ENCODE measurements around the gene CBX4.

Gene CBX4

DNA sequence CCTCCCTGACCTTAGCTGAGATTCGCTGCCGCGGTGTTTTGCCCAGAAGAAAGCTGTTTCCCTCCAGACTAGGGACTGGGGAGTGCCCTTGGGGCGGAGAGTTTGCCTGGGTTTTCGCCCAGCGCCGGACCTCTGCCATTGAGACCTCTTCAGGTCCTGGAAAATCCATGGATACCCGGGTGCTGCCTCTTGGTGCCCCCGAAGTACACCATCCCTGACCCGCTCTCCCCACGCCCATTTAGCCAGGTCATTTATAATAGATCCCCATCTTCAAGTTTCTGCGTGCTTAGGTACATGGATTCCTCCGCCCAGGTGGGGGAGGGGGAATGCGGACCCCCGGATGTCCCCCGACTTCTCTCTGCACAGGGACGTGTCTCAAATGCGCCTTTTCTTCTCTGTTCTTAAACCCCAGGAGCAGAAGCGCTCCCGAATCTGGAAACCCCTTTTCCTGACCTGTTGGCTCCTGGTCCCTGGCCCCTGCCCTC is 27.3 kb downstream of the CBX4 start:
- no peak for DNase-seq

DNA sequence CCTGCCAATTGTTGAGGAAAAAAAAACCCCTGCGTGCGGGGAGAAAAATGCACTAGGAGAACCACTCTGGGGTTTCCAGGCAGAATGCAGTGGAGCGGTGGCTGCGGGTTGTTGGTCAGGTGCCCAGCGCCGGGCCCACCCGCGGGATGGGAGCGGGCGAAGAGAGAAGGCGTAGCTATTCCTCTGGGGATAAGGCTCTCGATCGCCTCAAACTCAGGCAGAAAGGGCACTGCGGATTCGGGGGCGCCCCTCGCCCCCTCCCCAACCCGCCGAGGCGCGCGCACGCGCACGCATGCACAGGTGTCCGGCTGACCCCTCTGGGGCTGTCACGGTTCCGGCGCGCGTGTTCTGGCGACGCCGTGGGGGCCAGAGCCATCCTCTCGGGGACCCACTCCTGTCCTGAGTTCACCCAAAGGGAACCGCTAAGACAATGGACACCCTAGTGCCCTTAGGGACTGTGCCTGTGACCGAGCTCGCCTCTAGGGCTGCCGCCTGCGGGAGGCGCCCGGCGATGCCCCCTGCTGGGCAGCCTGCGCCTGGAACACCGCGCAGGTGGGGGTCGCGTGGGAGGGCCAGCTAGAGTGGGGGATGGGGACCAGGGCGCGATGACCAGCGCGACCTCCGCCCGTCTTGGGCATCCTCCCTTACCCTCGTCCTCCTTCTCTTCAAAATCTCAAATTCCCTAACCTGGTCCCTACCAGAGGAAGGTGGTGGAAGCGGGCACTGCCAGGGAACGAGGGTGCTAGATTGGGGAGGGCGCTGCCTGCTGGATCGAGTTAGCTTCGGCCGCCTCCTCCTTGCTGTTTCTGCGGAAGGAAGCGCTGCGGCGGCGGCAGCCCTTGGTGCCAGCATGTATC is 28.0 kb downstream of the CBX4 start:
- peak; percentile 69 for DNase-seq

DNA sequence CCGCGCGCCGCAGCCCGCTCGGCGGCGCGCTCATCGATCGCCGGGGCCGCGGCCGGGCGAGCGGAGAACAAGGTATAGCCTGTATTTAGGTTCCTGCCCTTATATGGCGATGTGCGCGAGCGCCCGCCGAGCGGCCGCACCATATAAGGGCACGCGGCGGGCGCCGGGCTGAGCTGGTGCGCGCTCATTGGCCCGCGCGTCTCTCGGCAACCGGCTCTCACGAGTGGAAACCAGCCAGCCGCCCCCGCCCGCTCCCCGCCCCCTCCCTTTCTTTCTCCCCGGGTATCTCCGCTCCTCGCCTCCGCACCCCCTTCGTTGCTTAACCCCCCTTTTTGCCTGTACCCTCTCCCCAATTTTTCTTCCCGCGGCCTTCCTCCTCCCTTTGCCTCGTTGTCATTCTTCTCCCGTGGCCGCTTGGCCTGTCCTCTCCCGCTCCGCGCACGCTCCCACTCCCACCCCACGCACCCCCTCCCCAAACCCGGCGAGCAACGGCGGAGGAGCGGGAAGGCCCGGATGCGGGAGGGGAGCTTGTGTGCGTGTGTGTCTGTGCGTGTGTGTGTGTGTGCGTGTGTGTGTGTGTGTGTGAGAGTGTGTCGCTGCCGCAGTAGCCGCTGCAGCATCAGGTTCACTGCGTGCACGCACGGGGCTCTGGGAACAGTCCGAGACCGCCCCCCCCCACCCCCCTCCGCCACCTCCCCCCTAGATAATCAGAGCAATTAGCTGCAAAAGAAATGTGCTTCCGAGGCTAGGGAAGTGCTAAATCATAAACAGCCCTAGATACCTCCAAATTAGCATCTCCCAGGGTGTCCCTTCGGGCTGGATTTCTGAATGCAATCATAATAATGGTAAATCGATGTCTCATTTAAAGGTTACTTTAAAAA is 28.9 kb downstream of the CBX4 start:
- DNase-seq = peak; percentile 92

DNA sequence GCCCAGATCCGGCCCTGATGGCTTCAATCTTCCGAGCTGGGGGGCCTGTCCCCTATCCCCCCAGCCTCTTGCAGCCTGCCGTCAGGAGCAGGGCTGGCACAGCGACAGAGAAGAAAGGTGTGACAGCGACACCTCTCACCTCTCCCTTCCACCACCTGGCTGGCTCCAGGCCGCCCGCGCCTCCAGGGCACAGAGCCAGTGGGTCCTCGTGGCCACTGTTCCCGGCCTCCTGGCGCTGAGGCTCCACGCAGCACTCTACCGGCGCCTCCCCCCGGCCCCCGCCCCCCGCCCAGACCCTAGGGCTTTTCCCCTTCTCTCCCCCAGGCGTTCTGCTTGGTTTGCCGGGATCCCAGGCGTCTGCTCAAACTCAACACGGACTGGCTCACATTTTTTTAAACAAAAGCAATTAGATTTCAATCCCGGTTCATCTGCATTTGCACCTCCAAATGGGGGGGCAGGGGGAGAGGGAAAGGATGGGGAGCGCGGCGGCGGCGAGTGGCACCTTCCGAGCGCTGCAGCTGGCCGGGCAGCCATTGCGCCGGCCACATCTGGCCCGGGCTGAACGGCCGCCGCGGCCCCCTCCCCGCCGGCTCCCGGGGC is 29.6 kb downstream of the CBX4 start:
- DNase-seq = peak; percentile 75

DNA sequence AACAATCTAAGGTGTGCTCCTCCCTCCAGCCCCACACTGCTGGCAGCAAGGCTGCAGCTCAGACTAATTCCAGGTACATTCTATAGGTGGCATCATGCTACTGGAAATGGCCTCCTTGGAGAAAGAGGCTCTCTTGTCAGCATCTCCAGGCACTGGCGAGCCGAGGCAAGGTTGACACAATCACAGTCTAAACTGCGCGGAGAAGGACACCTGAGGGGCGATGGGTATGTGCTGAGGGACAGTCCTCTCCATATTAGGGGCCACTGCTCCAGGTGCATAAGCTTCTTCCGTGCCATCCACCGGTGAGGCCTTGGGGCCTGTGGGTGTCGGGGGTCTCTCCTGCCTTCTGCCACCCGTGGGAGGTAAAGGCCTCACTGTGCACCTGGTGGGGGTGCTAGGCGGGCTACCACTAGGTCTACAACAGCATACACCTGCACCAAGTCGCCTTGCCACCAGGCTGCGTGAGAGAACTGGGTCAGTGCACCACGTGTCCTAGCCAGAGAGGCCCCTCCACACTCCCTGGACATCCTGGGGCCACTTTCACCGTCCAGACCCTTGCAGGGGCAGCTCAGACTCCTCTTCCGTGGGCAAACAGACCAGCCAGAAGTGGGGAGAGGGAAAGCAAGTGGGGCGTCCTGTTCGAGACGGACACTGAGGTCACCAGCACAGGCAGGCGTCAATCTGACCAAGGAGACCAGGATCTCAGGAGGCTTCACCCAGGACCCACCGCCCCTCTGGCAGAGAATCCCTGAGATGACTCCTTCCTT is 30.3 kb downstream of the CBX4 start:
- DNase-seq = peak; percentile 42

DNA sequence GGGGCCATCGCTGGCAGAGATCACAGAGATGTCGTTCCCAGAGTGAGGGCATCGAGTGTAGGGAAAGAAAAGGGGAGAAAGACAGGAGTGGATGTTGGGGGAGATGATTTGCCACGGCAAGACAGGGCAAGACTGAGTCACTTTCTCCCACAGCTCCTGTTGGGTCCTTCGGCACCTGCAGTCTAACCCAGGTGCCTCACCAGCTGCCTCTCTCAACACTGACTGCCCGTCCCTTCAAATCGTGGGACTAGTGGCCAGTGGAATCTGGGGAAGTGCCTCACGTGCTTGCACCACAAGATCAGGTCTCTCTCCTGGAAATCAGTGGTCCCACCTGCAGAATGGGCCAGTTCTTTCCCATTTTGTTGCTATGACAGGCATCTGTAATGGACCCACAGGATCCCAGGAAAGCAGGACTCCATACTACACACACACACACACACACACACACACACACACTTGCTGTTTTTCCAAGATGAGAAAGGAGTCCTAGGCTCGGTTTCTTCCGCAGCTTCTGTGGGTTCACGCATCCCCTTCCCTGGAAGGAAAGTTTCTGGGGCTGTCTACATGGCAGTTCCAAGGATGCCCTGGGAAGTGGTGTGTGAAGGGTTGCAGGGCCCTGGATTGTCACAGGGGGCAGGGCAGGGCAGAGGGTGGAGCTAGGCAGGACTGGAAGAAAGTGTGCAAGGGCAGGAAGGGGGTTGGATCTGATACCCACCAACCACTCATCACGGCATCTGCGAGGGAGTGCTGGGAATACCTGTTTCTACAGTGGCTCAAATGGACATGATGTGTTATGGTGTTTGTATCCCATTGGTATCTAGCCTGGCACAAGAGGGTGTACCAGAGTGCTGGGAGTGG is 32.1 kb downstream of the CBX4 start:
- DNase-seq = no peak

DNA sequence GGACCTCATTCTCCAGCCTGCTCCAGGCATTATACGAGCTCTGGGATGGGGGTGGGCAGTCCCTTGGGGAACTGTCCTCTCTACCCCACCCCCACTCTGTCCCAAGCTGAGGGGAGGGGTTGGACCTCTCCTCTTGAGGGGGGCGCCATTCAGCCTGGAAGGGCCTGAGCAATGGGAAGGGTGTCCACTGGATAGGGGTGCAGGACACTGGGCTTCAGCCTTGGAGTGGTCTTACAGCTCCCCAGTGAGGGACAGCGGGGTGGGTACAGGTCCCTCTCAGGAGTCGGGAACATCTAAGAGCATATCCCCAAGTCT is 32.8 kb downstream of the CBX4 start:
- DNase-seq = no peak

DNA sequence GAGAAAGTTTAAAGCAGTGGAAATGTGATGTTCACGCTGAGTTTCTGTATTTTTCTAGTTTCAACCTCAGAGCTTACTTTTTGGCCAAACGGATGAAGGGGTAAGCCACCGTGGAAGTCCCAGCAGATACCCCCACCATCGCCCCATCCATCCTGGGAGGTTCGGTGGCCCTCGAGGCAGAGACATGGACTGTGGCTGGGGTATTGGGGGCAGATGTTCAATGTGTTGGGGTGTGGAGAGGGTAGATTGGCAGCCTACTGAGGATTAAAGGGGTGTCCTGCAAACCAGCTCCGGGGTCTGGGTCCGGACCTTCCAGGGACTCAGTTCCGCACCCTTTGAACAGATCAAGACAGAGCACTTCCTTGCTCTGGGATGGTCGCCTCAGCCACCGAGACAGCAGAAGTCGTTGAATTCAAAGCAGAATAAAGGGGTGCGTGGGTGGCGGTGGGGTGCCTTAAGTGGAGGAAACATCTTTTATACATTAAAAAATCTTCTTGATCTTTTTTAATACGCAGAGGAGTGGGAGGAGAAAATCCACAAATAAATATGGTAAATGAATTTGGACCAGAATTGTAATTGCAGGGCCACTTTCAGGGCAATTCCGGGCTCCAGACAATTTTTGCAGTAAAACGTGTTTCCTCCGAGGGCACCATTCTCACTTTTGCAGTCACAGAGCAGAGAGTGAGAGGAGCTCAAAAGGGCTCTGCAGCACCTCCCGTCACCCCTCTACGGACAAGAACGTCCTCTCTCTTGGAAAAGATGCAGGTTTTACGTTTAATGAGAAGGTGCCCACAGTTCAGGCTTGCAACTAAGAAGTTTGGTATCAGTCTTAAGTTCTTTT is 34.2 kb downstream of the CBX4 start:
- DNase-seq = no peak

DNA sequence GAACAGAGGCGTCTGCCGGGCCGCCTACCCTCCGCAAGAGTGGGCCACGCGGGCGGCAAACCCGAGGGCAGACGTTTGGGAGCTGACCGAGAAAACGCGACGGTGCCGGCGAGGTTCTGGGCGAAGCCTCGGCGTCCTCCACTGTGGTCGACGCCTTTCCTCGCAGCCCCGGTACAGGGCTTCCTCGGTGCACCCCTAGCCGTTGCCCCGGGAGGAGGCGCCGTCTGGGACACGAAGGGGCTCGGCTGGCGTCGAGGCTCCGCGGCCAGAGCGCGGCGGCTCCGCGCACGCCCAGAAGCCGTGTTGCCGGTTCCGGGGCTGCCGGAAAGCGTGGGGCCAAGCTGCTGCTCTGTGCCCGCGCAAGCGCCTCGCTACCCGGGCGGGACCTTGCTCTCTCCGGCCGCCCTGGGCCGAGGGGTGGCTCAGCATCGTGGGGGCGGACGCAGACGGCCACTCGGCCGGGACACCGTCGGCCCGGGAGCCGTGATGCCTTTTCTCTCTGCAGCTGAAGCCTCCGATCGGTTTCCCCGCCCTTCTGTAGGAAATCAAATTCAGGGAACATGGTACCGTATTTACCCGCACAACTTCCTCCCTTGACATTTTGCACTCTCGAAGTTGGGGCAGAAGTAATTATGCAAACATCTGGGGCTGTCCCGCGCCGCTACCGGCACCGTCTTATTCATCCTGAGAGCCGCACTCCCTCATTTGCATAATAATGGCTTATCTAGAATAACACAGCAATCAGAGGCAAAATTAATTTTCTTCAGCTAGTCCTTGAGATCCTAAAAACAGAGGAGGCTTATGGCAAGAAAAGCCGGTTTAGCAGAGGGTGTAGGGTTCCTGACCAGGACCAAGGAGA is 35.0 kb downstream of the CBX4 start:
- no peak for DNase-seq

DNA sequence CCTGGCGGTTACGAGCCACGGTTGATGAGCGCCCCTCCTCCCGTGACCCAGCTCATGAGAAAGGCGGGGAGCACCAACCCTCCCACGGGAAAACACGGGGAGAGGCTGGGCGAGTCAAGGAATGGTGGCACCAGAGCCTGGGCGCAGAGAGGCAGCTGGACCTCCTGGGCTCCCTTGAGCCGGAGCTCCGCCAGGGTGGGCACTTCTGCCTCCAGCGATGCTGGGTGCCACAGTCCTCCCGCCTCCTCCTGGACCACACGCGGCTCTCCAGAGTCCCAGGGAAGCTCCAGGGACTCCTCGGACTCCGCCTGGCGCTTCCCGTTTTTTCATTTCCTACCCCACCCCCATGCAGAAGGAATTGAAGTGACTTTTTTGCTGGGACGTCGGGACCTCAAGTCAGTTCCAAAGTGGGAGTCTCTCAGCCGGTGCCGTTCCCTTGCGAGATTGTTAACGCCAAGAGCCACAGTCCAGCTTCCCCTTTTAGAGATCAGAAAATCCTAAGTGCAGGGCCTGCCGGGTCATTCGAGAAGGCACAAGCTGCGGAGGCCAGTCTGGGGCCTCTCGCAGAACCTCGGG is 35.7 kb downstream of the CBX4 start:
- no peak for DNase-seq

DNA sequence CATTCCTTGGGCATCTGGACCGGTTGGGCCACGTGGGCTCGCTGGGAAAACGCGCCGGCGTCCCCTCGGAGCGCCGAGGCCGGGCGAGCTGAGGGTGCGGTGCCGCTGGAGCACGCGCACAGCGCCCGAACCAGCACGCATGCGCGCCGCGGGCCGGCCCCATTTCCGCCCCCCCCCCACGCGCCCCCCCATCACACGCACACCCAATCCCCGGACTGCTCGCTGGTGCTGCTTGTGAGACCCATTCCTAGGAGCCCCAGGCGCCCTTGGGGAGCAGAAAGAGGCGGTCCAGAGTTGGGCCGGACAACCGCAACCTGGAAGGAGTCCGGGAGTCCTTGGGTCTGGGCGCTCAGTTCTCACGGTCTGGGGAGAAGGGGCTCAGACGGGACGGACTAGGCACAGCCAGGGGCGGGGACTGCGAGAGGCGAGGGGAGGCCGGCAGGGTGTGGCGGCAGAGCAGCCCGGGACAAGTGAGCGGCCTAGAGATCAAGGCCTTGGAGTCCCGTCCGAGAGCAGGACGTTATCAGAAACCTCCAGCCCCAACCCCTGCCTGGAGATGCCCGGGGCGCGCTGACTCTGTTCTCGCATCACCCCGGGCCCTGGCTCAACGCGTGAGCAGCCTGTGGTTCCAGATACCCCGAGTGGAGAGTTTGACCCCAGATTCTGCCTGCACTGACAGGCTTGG is 36.4 kb downstream of the CBX4 start:
- no peak for DNase-seq

DNA sequence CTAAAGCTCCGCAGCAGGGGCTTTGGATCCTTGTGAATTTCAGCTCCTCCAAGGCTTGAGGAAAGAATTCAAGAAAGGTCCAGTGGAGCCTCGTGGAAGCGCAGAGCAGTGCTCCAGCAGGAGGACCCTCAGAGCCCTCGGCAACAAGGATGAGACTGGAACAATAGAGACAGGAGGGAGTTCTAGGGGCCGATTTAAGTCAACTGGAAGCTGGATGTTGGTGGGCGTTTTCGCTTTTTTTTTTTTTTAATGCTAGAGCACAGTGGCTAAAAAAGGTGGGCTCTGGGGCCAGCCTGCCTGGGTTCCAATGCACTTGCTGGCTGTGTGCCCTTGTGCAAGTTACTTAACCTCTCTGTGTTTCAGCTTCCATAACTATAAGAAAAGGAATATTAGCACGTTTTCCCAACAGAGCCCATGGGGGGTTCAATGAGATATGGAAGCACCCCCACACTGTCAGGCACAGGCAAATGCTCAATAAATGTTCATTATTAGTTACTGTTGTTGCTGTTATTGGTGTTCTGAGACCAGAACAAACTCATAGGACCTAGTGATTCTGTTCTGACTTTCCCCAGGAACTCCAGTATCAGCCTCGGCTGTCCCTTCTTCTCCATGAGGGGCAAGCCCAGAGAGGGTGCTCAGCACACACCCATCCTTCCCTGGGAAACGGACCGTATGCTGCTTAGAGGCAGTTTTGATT is 37.1 kb downstream of the CBX4 start:
- DNase-seq = no peak

DNA sequence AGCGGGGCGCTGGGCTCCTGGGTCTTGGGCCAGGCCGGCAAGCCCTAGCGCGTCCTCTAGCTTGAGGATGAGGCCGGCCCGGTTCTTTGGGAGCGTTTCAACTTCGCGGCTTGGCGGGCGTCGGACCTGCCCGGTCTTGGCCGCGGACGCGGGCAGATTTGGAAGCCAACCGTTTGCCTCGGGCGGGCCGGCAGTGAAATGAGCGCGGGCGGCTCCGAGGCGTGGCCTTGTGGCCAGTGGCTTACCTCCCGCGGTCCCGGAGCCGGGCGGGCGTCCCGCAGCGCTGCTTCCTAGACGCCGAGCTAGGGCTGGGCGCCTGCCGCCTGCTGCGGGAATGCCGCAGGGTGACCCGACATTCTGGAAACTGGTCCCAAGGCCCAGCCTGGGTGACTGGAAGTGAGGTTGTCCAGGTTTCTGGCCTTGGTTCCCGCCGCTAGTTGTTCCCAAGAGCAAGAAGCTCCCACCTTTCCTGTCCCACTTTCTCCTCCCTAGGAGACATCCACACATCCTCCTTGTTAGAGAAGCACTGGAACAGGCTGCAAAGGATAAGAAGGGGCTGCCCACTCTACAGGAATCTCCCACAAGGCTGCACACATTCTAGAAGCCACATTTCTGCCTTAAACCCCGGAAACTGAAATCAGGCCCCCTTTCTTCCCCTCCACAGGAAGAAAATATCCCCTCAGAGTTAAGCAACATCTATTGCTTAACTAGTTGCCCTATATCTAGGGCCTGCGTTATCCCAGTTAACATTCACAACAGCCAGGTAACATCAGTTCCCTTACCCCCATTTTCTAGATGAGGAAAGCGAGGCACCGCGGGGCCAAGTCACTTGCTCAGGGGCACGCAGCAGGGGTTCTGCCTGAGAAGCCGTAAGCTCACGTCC is 37.8 kb downstream of the CBX4 start:
- DNase-seq = no peak

DNA sequence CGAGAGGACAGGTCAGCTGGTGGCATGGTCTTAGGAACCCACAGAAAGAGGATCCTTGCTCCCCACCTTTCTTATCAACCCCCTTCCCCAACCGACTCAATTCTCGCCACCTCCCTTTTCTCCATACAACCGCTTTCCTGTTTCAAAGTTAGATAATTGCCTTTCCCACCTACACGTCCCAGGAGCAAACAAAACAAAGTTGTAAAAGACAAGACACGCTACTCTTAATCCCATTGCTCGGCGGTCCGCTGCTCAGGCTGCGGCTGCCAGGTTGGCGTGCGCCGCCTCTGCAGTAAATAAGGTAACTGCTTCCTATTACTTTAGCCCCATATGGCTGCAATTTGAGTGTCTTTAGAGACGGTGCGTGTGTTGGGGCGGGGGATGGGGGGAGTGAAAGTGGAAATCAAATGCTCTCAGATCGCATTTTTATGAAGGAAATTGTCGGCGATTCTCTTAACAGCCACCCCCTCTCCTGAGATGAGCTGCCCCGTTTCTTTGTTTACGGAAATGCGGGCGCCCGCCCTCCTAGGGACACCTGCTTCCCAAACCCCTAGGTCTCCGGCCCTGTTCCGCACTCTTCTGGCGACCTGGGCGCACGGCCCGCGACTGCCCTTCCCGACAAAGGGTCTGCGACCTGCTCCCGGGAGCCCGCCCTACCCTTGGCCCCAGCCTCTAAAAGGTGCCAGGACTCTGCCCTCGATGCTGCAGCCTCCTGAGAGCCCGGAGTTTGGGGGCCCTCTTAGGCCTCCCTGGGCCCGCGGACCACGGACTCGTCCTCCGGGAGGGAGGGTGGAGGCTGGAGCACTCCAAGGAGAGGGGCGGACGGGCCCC is 38.7 kb downstream of the CBX4 start:
- DNase-seq = peak; percentile 31

DNA sequence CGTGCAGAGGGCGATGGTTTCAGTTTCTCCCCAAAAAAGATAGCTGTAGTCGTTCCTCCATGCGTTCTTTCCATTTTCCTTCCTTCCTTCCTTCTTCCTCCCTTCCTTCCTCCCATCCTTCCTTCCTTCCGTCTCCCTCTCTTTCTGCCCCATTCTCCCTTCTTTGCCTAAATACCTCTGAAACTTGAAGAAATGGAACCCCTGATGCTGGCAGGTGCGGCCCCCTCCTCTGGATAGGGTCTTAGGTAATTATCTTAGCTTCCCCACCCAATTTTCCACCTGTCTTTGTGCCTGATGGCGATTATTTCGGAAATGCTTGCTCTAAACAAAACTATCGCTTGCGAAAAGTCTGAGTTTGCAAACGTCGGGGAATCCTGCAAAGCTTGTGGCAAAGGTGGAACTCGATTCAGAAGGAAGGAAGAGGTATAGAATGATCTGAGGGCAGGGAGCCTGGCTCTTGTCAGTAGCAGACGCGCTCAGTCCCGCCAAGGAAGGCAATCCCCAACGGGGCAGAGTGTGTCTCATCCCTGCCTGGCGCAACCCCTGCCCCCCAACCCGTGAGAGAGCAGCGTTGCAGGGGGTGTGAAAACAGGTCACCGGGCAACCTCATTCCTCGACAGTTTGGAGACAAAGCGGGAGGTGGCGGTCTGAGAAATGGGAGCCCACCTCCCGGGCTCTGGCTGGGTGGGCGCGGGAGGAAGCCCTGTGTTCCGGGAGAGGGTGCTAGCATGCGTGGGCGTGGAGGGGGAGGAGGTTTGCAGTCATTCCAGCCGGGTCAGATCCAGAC is 39.5 kb downstream of the CBX4 start:
- DNase-seq = no peak

Data from NCI-H1105 treated with DMSO at 0.1 percent for 48 hours (cell line).